GM19397 (cell line): ENCODE results near the gene INF2.

Experiments used
- ATAC-seq: cut with Tn5 transposase; IDR thresholded peaks from one replicate; pipeline ENCODE4 v1.9.1; 2021; ENCODE audit warnings: mild to moderate bottlenecking, moderate library complexity; ENCODE audit not compliant: unreplicated experiment

The INF2 gene

DNA sequence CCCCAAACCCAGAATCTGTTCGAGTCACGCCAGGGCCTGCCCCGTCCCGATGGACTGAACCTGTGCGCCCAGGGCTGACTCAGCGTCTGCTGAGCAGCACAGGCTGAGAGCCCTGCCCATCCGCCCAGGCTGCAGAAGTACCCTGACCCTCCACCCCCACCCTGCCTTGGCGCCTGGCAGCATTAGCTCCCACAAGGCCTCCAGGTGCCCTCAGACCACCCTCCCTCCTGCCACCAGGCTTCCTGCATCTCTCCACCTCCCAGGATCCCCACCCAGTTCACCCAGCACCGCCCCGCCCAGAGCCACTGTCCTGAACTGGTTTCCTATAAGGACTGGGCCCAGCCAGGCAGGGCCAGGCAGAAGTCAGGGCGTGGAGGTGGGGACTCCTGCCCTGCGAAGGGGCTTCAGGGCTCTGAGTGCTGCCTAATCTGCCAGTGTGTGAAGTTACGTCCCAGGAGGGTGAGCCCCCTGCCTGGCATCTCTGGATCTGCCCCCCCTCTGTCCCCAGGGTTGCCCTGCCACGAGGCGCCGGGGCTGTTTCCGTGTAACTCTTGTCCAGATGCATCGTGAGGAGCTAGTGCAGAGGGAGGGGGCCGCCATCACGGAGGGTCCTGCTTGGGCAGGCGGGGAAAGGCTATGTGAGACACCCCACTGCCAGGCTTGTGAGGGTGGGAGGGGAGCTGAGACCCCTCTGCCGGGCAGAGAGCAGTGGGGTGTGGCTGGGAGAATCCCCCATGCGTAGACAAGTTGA, 43.7 kb downstream of the INF2 start:
- ATAC-seq: no peak

DNA sequence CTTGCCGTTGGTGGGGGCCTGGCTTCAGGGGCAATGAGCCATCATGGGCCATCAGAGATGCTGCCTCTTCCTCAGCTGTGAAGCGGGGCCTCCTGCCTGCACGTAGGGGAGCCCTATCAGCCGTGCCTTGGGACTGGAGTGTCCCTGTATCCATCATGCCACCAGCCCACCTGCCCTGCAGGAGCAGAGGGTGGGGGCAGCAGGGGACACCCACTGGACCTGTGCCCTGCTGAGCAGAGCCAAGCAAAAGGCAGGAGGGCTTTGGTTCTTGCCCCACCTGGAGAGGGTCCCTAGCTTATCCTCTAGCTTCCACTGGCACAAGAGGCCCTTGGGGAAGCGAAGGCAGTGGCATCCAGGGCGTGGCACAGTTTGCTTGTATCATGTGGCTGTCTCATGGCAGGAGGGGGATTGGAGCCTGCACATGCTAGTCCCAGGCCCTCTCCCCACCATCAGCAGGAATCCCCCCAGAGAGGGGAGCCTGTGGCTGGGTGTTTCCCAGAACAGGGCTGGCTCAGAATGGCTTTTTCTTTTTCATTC, 44.7 kb downstream of the INF2 start:
- ATAC-seq: no peak

DNA sequence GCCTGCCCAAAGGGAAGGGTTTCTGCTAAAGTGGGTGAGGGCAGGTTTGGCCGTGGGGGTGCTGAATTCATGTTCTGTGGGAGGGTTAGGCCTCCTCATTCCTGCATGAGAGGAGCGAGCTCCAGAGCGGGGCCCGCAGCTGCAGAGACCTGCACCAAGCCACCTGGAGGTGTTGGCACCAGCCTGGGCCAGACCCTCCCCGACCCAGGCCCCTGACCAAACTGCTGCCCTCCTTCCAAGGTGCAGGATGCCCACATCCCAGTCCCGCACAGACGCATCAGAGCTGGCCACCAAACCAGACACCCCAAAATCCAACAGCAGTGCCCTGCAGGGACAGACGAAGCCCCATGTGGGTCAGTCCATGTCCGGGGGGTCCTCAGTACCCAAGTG, 45.2 kb downstream of the INF2 start:
- no peak for ATAC-seq

GRCh38 chr14:104734991-104735779, 45.8 kb downstream of the INF2 start:
- ATAC-seq: no peak

GRCh38 chr14:104735830-104736642, 46.6 kb downstream of the INF2 start:
- no peak for ATAC-seq

- ATAC-seq: no peak
Observed at GRCh38 chr14:104738375-104739019, 49.1 kb downstream of the INF2 start.

GRCh38 chr14:104739026-104739425, 49.6 kb downstream of the INF2 start:
- ATAC-seq: no peak

DNA sequence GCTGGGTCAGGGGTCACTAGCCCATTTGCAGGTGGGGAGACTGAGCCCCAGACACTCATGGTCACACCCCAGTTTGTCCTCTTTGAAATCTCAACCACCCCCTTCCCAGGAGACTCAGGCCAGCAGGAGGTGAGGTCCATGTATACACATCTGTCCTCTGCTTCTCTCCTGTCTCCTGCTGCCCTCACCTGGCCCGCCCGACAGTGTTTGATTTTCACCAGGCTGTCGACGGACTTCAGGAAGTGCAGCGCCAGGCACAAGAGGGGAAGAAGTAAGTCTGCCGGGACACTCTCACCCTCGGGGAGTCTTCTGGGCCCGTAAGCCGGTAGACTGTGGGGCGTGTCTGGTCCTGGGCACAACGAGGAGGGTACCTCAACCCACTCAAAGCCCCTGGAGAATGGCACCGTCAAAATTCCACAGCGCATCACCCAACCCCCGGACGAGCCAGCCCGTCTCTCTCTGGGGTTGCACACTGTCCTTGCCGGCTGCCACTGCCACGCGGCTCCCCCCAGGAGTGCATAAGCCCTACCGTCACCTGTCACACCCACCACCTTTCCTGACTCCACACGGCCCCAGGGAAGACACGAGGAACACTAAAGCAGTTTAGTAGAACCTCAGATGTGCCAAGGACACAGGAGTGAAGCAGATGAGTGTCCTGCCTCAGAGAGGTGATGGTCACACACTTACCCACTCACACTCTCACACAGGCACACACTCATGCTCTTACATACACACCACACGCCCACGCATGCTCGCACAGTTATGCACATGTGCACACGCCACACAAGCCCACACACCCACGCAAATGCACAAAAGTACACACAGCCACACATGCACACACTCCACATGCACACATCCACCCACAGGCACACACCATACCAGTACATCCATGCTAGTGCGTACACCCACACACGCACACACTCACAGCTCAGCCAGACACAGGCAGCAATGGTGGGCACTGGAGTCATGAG, 50.4 kb downstream of the INF2 start:
- ATAC-seq: no peak

DNA sequence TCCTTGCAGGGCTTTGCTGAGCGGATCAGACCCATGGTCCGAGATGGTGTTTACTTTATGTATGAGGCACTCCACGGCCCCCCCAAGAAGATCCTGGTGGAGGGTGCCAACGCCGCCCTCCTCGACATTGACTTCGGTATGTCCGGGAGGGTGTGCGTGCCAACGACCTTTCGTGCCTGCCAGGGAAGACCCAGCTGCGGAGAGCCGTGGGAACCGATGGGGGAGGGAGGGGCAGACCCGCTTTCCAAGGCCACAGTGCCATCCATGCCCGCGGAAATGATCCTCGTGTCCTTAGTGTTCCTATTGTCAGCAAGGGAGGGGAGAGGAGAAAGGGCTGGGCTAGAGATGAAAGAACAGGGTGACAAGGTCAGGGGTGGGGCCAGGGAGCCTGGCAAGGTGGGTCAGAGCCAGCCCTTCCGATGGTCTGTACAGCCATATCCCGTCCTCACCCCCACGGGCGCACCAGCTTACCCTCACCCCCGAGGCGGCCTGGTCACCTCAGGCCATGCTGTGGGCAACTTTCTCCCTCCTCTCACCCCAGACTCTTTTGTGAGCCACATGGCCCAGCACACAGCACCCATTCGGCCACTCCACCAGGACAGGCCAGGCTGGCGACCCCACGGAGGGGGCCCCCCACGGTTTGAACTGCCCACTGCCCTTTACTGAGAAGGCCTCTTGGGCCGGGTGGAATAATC, 51.8 kb downstream of the INF2 start:
- no peak for ATAC-seq

DNA sequence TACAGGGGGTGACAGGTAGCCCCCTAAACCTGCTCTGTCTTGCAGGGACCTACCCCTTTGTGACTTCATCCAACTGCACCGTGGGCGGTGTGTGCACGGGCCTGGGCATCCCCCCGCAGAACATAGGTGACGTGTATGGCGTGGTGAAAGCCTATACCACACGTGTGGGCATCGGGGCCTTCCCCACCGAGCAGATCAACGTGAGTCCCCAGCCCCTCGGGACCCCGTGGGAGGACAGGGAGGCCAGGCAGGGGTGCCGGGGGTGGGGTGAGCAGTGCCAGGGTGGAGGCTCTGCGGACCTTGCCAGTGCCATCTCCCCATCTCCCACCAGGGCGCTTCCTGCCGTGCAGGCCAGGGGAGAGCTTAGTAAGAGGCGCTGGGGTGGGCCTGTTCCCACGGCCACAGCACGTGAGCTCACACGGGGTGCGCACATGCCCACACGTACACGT, 52.4 kb downstream of the INF2 start:
- no peak for ATAC-seq

GRCh38 chr14:104742586-104743455, 53.4 kb downstream of the INF2 start:
- no peak for ATAC-seq

DNA sequence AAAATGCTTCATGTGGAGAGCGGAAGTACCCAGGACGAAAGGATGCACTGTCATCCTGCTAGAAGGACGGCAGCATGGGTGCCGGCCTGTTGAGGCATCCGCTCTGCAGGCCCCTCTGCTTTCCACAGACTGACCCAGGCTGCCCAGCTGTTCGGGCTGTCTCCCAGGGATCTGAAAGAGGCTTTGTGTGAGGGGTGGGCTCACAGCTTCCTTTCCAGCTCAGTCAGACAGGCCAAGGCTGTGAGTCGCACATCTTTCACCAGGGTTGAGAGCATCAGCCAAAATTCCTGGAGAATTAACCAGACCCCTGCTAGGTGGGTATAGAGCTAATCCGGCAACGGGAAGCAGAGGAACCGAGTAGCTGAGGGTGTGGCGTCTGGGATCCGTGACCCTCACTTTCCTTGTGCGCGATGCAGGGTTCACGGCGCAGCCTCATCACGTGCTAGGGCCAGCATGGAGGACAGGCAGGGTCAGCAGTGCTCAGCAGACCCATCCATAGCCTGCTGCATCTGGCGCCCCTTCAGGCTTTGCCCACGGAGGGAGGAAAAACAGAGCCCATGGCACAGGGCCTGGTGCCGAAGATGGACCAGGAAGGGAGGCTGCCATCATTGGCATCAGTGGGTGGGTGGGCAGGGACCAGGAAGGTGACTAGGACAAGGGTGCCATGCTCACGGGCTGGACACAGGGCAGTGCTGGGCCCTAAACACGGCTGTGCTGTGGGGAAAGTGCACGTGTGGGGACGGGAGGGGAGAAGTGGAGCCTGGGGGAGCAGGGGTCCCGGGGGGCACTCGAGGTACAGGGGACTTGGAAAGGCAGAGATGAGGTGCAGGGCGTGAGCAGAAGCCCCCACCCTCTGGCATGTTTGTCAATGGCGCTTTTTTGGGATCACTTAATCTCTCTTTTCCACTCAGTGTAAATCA, 54.3 kb downstream of the INF2 start:
- ATAC-seq: no peak

- no peak for ATAC-seq
Observed at GRCh38 chr14:104744484-104744883, 55.1 kb downstream of the INF2 start.

DNA sequence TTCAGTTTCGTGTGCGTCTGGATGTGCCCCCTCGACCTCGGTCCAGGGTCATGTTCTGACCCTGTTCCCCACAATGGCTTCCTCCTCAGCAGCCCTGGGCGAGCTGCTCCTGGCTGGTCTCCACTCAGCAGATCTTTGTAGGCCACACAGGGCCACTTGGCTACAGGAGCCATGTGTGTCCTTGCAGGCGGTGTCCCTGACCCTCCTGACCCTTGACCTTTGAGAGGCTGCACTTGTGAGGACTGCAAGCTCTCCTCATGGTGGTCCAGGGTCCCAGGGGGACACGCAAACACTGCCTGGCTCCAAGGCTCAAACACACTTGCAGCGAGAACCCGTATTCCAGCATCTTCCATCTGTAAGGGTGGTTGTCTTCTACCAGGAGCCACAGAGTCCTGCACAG, 56.0 kb downstream of the INF2 start:
- no peak for ATAC-seq

- ATAC-seq: no peak
Observed at GRCh38 chr14:104746071-104746545, 56.7 kb downstream of the INF2 start.

GRCh38 chr14:104746934-104747481, 57.6 kb downstream of the INF2 start:
- ATAC-seq: no peak
